CD14-positive monocyte (primary cell): ENCODE data around the gene CCDC112. TPM values are rescaled to one million over a fixed set of nuclear protein-coding genes. Genes with fewer than 3 reads are reported as not detected.

Experiments
- DNase-seq, 3 donors: peaks; one replicate each; pipeline ENCODE4 v3.0.0-alpha.2; 2011 to 2022
- H2AFZ ChIP-seq: 2 replicates; pipeline ENCODE4 v1.6.0; 2012; ENCODE audit warnings: mild to moderate bottlenecking, low read depth, low read length, inconsistent platforms; ENCODE audit not compliant: insufficient read depth, poor library complexity, severe bottlenecking
- H3K27ac ChIP-seq, 2 donors: 1 replicate in 1 of 2; 2 replicates in 1 of 2; pipeline ENCODE4 v1.5.1; 2012 to 2013; ENCODE audit warnings: low read length in 2 of 2, control low read depth in 1 of 2, inconsistent platforms in 1 of 2, low read depth in 1 of 2, mild to moderate bottlenecking in 1 of 2
- H3K27me3 ChIP-seq, 2 donors: one replicate each; pipeline versions ENCODE4 v1.6.0 to v1.6.1; 2011 to 2013; ENCODE audit warnings: low read length in 2 of 2; ENCODE audit not compliant: control insufficient read depth in 2 of 2, insufficient read depth in 2 of 2
- H3K36me3 ChIP-seq, 2 donors: replicated peaks in 1 of 2; 1 replicate in 1 of 2; 2 replicates in 1 of 2; pipeline versions ENCODE4 v1.5.1 to v1.6.1; 2012 to 2013; ENCODE audit warnings: low read length in 2 of 2, control low read depth in 1 of 2, inconsistent platforms in 1 of 2, mild to moderate bottlenecking in 1 of 2; ENCODE audit not compliant: insufficient read depth in 2 of 2, control insufficient read depth in 1 of 2
- H3K4me1 ChIP-seq, 2 donors: 1 replicate in 1 of 2; 2 replicates in 1 of 2; pipeline versions ENCODE4 v1.5.1 to v1.6.1; 2012 to 2013; ENCODE audit warnings: low read length in 2 of 2, control low read depth in 1 of 2, inconsistent platforms in 1 of 2, mild to moderate bottlenecking in 1 of 2, moderate library complexity in 1 of 2; ENCODE audit not compliant: insufficient read depth in 2 of 2, control insufficient read depth in 1 of 2
- H3K4me2 ChIP-seq: replicated peaks from 2 replicates; pipeline ENCODE3; 2012; ENCODE audit warnings: low read length, moderate library complexity, mild to moderate bottlenecking; ENCODE audit not compliant: poor library complexity, severe bottlenecking; ENCODE audit errors: extremely low read depth
- H3K4me3 ChIP-seq, 3 experiments: fragments of 200-600 bp in 1 of 3; sonication (generic) in 1 of 3; replicated peaks in 1 of 3; 1 replicate in 2 of 3; 2 replicates in 1 of 3; pipeline ENCODE4 v1.5.1; 2011 to 2013; ENCODE audit warnings: low read length in 3 of 3, mild to moderate bottlenecking in 3 of 3, control low read depth in 2 of 3, low read depth in 2 of 3, inconsistent platforms in 1 of 3, moderate library complexity in 1 of 3
- H3K79me2 ChIP-seq: 2 replicates; pipeline ENCODE4 v1.6.0; 2012; ENCODE audit warnings: mild to moderate bottlenecking, control low read depth, inconsistent platforms, low read length, moderate library complexity; ENCODE audit not compliant: insufficient read depth
- H3K9ac ChIP-seq: 2 replicates; pipeline ENCODE4 v1.6.0; 2017; ENCODE audit warnings: low read length, mild to moderate bottlenecking; ENCODE audit not compliant: insufficient read depth, poor library complexity, severe bottlenecking
- H3K9me3 ChIP-seq, 2 donors: replicated peaks in 1 of 2; 1 replicate in 1 of 2; 2 replicates in 1 of 2; pipeline versions ENCODE4 v1.5.1 to v1.6.1; 2012 to 2013; ENCODE audit warnings: low read length in 2 of 2, control low read depth in 1 of 2; ENCODE audit not compliant: control insufficient read depth in 1 of 2, insufficient read depth in 1 of 2
- H4K20me1 ChIP-seq: 2 replicates; pipeline ENCODE4 v1.6.0; 2012; ENCODE audit warnings: mild to moderate bottlenecking, low read length, control low read depth, moderate library complexity; ENCODE audit not compliant: insufficient read depth
- H3K27ac Mint-ChIP-seq, 7 donors: one replicate each; pipeline ENCODE4 v1.8.0; 2020; ENCODE audit warnings: mild to moderate bottlenecking in 7 of 7, mixed read lengths in 7 of 7, moderate library complexity in 6 of 7, inconsistent platforms in 2 of 7
- H3K27me3 Mint-ChIP-seq, 3 donors: one replicate each; pipeline ENCODE4 v1.8.0; 2021 to 2022; ENCODE audit warnings: low read depth in 3 of 3, mild to moderate bottlenecking in 3 of 3, mixed read lengths in 3 of 3, moderate library complexity in 3 of 3, inconsistent platforms in 1 of 3
- H3K36me3 Mint-ChIP-seq, 2 donors: one replicate each; pipeline ENCODE4 v1.8.0; 2020; ENCODE audit warnings: mixed read lengths in 2 of 2, inconsistent platforms in 1 of 2, mild to moderate bottlenecking in 1 of 2
- H3K4me1 Mint-ChIP-seq: one replicate; pipeline ENCODE4 v1.8.0; 2020; ENCODE audit warnings: mild to moderate bottlenecking, mixed read lengths
- H3K4me3 Mint-ChIP-seq, 2 donors: one replicate each; pipeline ENCODE4 v1.8.0; 2020; ENCODE audit warnings: mild to moderate bottlenecking in 2 of 2, mixed read lengths in 2 of 2, moderate library complexity in 1 of 2
- H3K9me3 Mint-ChIP-seq, 7 donors: one replicate each; pipeline ENCODE4 v1.8.0; 2020 to 2022; ENCODE audit warnings: mixed read lengths in 7 of 7, mild to moderate bottlenecking in 6 of 7, moderate library complexity in 6 of 7, inconsistent platforms in 2 of 7
- WGBS: methylation state at CpG from one replicate; pipeline ENCODE4 v1.1.5; 2013; ENCODE audit warnings: missing lambda C conversion rate; ENCODE audit not compliant: insufficient coverage; 5-methylcytosine and 5-hydroxymethylcytosine counted together
- intact Hi-C, 2 donors: fragments of 100-400 bp; cut with micrococcal nuclease; formaldehyde crosslinking; loops; one replicate each; pipeline versions ENCODE4 v1.15.0 to v1.15.1; 2023
- polyA plus RNA-seq, 3 donors: library from polyadenylated mRNA; depleted of rRNA in 1 of 3; unstranded in 2 of 3; stranded (reverse) in 1 of 3; fragments of 300-500 nt in 2 of 3; fragments of >200 nt in 1 of 3; fragmentation: Illumina TruSeq in 2 of 3; gene quantifications; 1 replicate in 2 of 3; 2 replicates in 1 of 3; pipeline ENCODE4 v1.2.3, GENCODE V29; 2012 to 2021
- TF ChIP-seq, protein P1 (sequence below): fragments of 200-600 bp; IDR thresholded peaks from one replicate; pipeline ENCODE4 v1.8.0; 2022; ENCODE audit warnings: antibody characterized with exemption, mild to moderate bottlenecking

Gene CCDC112
- polyA plus RNA-seq, 3 donors, result 4.3 to 6.2 (median 5.9) TPM

- Mint-ChIP-seq H3K4me1 (no peaks in the 10 kb centered on the region), H3K36me3 (no peaks in the 10 kb centered on the region), H3K4me3 (no peak overlapping the region), H3K27me3 (peaks cover 3 to 6% (median 3%) of the 10 kb centered on the region in 3 donors), H3K9me3 (peaks cover 0 to 3% (median 0%) of the 10 kb centered on the region in 7 donors), H3K27ac (no peak overlapping the region)
- TF ChIP-seq, protein P1, sequence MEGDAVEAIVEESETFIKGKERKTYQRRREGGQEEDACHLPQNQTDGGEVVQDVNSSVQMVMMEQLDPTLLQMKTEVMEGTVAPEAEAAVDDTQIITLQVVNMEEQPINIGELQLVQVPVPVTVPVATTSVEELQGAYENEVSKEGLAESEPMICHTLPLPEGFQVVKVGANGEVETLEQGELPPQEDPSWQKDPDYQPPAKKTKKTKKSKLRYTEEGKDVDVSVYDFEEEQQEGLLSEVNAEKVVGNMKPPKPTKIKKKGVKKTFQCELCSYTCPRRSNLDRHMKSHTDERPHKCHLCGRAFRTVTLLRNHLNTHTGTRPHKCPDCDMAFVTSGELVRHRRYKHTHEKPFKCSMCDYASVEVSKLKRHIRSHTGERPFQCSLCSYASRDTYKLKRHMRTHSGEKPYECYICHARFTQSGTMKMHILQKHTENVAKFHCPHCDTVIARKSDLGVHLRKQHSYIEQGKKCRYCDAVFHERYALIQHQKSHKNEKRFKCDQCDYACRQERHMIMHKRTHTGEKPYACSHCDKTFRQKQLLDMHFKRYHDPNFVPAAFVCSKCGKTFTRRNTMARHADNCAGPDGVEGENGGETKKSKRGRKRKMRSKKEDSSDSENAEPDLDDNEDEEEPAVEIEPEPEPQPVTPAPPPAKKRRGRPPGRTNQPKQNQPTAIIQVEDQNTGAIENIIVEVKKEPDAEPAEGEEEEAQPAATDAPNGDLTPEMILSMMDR, result no peak
- Histone ChIP-seq H3K27ac (no peak overlapping the region), H3K4me2 (no peak overlapping the region), H3K4me1 (no peaks in the 10 kb centered on the region), H3K79me2 (no peaks in the 10 kb centered on the region), H3K4me3 (no peak overlapping the region), H3K36me3 (no peaks in the 10 kb centered on the region), H3K9ac (no peak overlapping the region), H4K20me1 (no peaks in the 10 kb centered on the region), H3K9me3 (no peaks in the 10 kb centered on the region), H2AFZ (no peak overlapping the region), H3K27me3 (no peaks in the 10 kb centered on the region)
- intact Hi-C loops, result no loop called here
- WGBS, result no CpG with 5 or more reads among the region's 3 CpGs
- no peak for DNase-seq
These were observed 42.4 kb upstream of the CCDC112 start for GRCh38 chr5:115338851-115339250.

DNA sequence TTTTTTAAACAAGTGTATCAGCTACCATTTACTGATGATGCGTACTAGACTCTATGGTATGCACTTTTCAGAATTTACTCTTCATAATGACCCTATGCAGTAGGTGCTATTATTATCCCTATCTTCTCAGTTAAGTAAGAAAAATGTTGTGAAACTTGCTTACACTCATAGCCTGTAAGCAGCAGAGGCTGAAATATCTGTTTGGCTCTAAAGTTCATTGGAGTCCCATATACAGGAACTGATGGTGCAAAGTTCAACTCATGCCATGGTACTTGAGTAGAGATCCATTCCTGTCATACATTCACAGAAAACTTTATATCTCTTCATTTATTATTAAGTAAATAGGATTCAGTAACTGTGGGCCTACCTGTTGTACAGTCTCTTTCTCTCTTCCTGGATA is 41.4 kb upstream of the CCDC112 start:
- WGBS, result no CpG with 5 or more reads among the region's 1 CpG
- H2AFZ ChIP-seq, result no peak overlapping the region
- H3K27me3 Mint-ChIP-seq, result peaks cover under 1 to 6% (median 1%) of the 10 kb centered on the region in 3 donors

More for the DNA sequence above, 41.4 kb upstream of the CCDC112 start:
- H3K36me3 ChIP-seq, result no peaks in the 10 kb centered on the region
- Mint-ChIP-seq H3K4me1 (no peaks in the 10 kb centered on the region), H3K9me3 (peaks cover 0 to 3% (median 0%) of the 10 kb centered on the region in 7 donors), H3K36me3 (no peaks in the 10 kb centered on the region), H3K27ac (no peak overlapping the region), H3K4me3 (no peak overlapping the region)
- no peaks in the 10 kb centered on the region for H3K4me1 ChIP-seq
- no peak for DNase-seq
- intact Hi-C loops, result no loop called here
- no peak overlapping the region for H3K4me3 ChIP-seq
- no peaks in the 10 kb centered on the region for H3K27me3 ChIP-seq
- TF ChIP-seq, protein P1, result no peak
- no peak overlapping the region for H3K9ac ChIP-seq
- H4K20me1 ChIP-seq, result no peaks in the 10 kb centered on the region
- no peak overlapping the region for H3K27ac ChIP-seq
- H3K79me2 ChIP-seq, result no peaks in the 10 kb centered on the region
- H3K4me2 ChIP-seq, result no peak overlapping the region
- H3K9me3 ChIP-seq, result no peaks in the 10 kb centered on the region
